ENCODE measurements around the gene TBCEL. TPM values are rescaled to one million over a fixed set of nuclear protein-coding genes. Genes with fewer than 3 reads are reported as not detected.

The TBCEL gene
- total RNA-seq, 1 experiment from 2014 or later: 17.7 TPM

DNA sequence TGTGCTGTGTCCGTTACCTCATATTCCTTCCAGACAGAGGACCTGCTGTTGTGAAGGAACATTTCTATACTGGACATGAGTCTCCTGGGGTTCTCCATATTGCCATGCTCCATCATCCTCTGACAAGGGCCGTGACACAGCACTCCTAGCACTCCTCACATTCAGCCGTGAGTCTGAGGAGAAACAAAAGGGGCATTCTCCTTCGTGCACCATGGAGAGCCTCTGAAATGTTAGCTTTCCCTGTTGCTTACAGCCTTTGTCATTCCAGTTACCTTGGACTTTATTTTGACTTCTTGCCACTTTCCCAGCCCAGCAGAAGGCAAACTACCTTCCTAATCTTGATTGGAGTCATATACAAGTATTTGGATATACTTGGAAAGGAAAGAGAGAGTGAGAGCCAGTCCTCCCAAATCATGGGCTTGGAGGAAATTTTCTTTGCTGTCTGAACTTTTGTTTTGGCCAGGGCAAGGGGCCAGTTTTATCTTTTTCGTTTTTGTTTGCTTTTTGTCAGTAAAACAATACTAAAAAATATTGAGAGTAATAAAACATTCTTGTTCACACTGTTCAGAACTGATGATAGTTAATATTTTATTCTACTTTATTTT, 48.0 kb downstream of the TBCEL start:
- H3K4me1 ChIP-seq (ENCODE audit: control insufficient read depth in 1 of 2, insufficient read depth in 2 of 2, low read length in 2 of 2): no peaks in the 10 kb centered on the region
- ChIA-PET POLR2A (no interaction called here), RAD21 (ENCODE audit: low non-redundant PET in 1 of 2, low total read pairs in 2 of 2, uncharacterized antibody in 2 of 2, unreplicated experiment in 2 of 2) (no interaction called here), CTCF (no interaction called here)
- no peaks in the 10 kb centered on the region for H4K20me1 ChIP-seq (ENCODE audit: insufficient read depth)
- no peak overlapping the region for H3K4me2 ChIP-seq (ENCODE audit: low read length)
- ATAC-seq: no peak
- H3K9me2 ChIP-seq (ENCODE audit: insufficient read depth): no peaks in the 10 kb centered on the region
- H3K4me3 ChIP-seq (replicated peaks in 1 of 2; ENCODE audit: low read depth in 1 of 2, low read length in 2 of 2): no peak overlapping the region
- H2AFZ ChIP-seq (ENCODE audit: low read depth, low read length, poor library complexity, severe bottlenecking): no peak overlapping the region
- H3K27ac ChIP-seq (ENCODE audit: low read depth, low read length): no peak overlapping the region
- TF ChIP-seq POLR2A (IDR thresholded peaks at IDR 0.05; ENCODE audit: borderline replicate concordance, extremely low read depth, insufficient read depth, insufficient read length): no peak
- TF ChIP-seq EZH2 (IDR thresholded peaks at IDR 0.05): no peak
- TF ChIP-seq JUND (IDR thresholded peaks at IDR 0.05): no peak
- no peak for TF ChIP-seq ZFX (IDR thresholded peaks at IDR 0.05)
- TF ChIP-seq SRF (IDR thresholded peaks at IDR 0.05; ENCODE audit: low read depth): no peak
- TF ChIP-seq RAD21 (IDR thresholded peaks at IDR 0.05; ENCODE audit: low read depth): no peak
- no peak for TF ChIP-seq EGR1 (IDR thresholded peaks at IDR 0.05; ENCODE audit: low read depth)
- TF ChIP-seq ZNF274 (IDR thresholded peaks at IDR 0.05; ENCODE audit: low read depth, low read length): no peak
- no peak for TF ChIP-seq FOSL1 (IDR thresholded peaks at IDR 0.05; ENCODE audit: low read depth)
- TF ChIP-seq, protein P1, sequence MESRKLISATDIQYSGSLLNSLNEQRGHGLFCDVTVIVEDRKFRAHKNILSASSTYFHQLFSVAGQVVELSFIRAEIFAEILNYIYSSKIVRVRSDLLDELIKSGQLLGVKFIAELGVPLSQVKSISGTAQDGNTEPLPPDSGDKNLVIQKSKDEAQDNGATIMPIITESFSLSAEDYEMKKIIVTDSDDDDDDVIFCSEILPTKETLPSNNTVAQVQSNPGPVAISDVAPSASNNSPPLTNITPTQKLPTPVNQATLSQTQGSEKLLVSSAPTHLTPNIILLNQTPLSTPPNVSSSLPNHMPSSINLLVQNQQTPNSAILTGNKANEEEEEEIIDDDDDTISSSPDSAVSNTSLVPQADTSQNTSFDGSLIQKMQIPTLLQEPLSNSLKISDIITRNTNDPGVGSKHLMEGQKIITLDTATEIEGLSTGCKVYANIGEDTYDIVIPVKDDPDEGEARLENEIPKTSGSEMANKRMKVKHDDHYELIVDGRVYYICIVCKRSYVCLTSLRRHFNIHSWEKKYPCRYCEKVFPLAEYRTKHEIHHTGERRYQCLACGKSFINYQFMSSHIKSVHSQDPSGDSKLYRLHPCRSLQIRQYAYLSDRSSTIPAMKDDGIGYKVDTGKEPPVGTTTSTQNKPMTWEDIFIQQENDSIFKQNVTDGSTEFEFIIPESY (IDR thresholded peaks at IDR 0.05; ENCODE audit: extremely low read depth, insufficient replicate concordance, low read length): no peak
- TF ChIP-seq SIN3A (IDR thresholded peaks at IDR 0.05; ENCODE audit: low read depth): no peak
- TF ChIP-seq YY1 (IDR thresholded peaks at IDR 0.05; ENCODE audit: extremely low read depth, insufficient replicate concordance, low read depth, low read length): no peak
- no peak for TF ChIP-seq POLR2AphosphoS5 (IDR thresholded peaks at IDR 0.05; ENCODE audit: low read depth, low read length)
- TF ChIP-seq, protein P2, sequence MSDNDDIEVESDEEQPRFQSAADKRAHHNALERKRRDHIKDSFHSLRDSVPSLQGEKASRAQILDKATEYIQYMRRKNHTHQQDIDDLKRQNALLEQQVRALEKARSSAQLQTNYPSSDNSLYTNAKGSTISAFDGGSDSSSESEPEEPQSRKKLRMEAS (IDR thresholded peaks at IDR 0.05): no peak
- TF ChIP-seq, protein P3, sequence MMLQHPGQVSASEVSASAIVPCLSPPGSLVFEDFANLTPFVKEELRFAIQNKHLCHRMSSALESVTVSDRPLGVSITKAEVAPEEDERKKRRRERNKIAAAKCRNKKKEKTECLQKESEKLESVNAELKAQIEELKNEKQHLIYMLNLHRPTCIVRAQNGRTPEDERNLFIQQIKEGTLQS (IDR thresholded peaks at IDR 0.05): no peak
- TF ChIP-seq, protein P4, sequence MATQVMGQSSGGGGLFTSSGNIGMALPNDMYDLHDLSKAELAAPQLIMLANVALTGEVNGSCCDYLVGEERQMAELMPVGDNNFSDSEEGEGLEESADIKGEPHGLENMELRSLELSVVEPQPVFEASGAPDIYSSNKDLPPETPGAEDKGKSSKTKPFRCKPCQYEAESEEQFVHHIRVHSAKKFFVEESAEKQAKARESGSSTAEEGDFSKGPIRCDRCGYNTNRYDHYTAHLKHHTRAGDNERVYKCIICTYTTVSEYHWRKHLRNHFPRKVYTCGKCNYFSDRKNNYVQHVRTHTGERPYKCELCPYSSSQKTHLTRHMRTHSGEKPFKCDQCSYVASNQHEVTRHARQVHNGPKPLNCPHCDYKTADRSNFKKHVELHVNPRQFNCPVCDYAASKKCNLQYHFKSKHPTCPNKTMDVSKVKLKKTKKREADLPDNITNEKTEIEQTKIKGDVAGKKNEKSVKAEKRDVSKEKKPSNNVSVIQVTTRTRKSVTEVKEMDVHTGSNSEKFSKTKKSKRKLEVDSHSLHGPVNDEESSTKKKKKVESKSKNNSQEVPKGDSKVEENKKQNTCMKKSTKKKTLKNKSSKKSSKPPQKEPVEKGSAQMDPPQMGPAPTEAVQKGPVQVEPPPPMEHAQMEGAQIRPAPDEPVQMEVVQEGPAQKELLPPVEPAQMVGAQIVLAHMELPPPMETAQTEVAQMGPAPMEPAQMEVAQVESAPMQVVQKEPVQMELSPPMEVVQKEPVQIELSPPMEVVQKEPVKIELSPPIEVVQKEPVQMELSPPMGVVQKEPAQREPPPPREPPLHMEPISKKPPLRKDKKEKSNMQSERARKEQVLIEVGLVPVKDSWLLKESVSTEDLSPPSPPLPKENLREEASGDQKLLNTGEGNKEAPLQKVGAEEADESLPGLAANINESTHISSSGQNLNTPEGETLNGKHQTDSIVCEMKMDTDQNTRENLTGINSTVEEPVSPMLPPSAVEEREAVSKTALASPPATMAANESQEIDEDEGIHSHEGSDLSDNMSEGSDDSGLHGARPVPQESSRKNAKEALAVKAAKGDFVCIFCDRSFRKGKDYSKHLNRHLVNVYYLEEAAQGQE (IDR thresholded peaks at IDR 0.05; ENCODE audit: low read depth): no peak
- TF ChIP-seq EZH2phosphoT487 (IDR thresholded peaks at IDR 0.05; ENCODE audit: borderline replicate concordance): no peak
- TF ChIP-seq, protein P5, sequence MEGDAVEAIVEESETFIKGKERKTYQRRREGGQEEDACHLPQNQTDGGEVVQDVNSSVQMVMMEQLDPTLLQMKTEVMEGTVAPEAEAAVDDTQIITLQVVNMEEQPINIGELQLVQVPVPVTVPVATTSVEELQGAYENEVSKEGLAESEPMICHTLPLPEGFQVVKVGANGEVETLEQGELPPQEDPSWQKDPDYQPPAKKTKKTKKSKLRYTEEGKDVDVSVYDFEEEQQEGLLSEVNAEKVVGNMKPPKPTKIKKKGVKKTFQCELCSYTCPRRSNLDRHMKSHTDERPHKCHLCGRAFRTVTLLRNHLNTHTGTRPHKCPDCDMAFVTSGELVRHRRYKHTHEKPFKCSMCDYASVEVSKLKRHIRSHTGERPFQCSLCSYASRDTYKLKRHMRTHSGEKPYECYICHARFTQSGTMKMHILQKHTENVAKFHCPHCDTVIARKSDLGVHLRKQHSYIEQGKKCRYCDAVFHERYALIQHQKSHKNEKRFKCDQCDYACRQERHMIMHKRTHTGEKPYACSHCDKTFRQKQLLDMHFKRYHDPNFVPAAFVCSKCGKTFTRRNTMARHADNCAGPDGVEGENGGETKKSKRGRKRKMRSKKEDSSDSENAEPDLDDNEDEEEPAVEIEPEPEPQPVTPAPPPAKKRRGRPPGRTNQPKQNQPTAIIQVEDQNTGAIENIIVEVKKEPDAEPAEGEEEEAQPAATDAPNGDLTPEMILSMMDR (IDR thresholded peaks at IDR 0.05 in 2 of 3, conservative IDR thresholded peaks at IDR 0.05 in 1 of 3; ENCODE audit: borderline replicate concordance in 1 of 3, insufficient read depth in 1 of 3, low read depth in 2 of 3, low read length in 2 of 3): no peak
- no peak for TF ChIP-seq TCF7L2 (IDR thresholded peaks at IDR 0.05; ENCODE audit: borderline replicate concordance, extremely low read depth, insufficient read depth, insufficient read length)
- H3K9me3 ChIP-seq (ENCODE audit: control insufficient read depth in 1 of 2, insufficient read depth in 1 of 2, low read depth in 1 of 2, low read length in 2 of 2): no peaks in the 10 kb centered on the region
- H3K79me2 ChIP-seq (ENCODE audit: insufficient read depth, low read length): no peaks in the 10 kb centered on the region
- H3K27me3 ChIP-seq (ENCODE audit: insufficient read depth, low read length): no peaks in the 10 kb centered on the region
- no TSS peak for BruUV-seq (replicated peaks)
- intact Hi-C loops (cut with micrococcal nuclease): no loop called here
- H3K9ac ChIP-seq (ENCODE audit: low read length): no peak overlapping the region
- no peak for DNase-seq (ENCODE audit: low read depth, low spot score)
- 0 out of 4 replicates have a peak, but pooled peaks cover 0 to 3% of the 10 kb centered on the region in 2 experiments for H3K36me3 ChIP-seq (ENCODE audit: control insufficient read depth in 1 of 2, insufficient read depth in 2 of 2, low read length in 2 of 2)
